Lung (tissue), 12 donors: ENCODE results near the gene SLC8B1. TPM values are rescaled to one million over a fixed set of nuclear protein-coding genes. Genes with fewer than 3 reads are reported as not detected.

Source experiments
- ATAC-seq: fragments of 200-7000 bp; cut with Tn5 transposase; one replicate; pipeline ENCODE4 v1.9.1; 2020; ENCODE audit warnings: moderate number of reproducible peaks; ENCODE audit not compliant: insufficient read depth, low FRiP score
- DNase-seq, 3 donors: peaks; one replicate each; pipeline ENCODE4 v3.0.0-alpha.2; 2013 to 2017
- H3K27ac ChIP-seq, 2 donors: one replicate each; pipeline ENCODE4 v1.5.1; 2013; ENCODE audit warnings: mild to moderate bottlenecking in 2 of 2, moderate library complexity in 2 of 2, control low read depth in 1 of 2, inconsistent platforms in 1 of 2, low read depth in 1 of 2, low read length in 1 of 2
- H3K27me3 ChIP-seq, 3 donors: one replicate each; pipeline ENCODE4 v1.5.1; 2013; ENCODE audit warnings: low read length in 2 of 3; ENCODE audit not compliant: control insufficient read depth in 3 of 3, insufficient read depth in 3 of 3
- H3K36me3 ChIP-seq, 4 donors: one replicate each; pipeline ENCODE4 v1.5.1; 2013; ENCODE audit warnings: low read length in 4 of 4, mild to moderate bottlenecking in 1 of 4, moderate library complexity in 1 of 4; ENCODE audit not compliant: control insufficient read depth in 4 of 4, insufficient read depth in 4 of 4
- H3K4me1 ChIP-seq, 5 donors: one replicate each; pipeline ENCODE4 v1.5.1; 2013; ENCODE audit warnings: low read length in 5 of 5, mild to moderate bottlenecking in 2 of 5, moderate library complexity in 1 of 5; ENCODE audit not compliant: control insufficient read depth in 5 of 5, insufficient read depth in 5 of 5
- H3K4me3 ChIP-seq: one replicate; pipeline ENCODE4 v1.5.1; 2013; ENCODE audit warnings: mild to moderate bottlenecking, control low read depth, moderate library complexity
- H3K9ac ChIP-seq, 2 donors: one replicate each; pipeline ENCODE4 v1.5.1; 2013; ENCODE audit warnings: low read length in 2 of 2, control low read depth in 1 of 2; ENCODE audit not compliant: insufficient read depth in 1 of 2
- H3K9me3 ChIP-seq, 4 donors: one replicate each; pipeline ENCODE4 v1.5.1; 2013; ENCODE audit warnings: low read length in 3 of 4, mild to moderate bottlenecking in 1 of 4, moderate library complexity in 1 of 4; ENCODE audit not compliant: control insufficient read depth in 4 of 4, insufficient read depth in 3 of 4
- WGBS, 2 donors: extraction: QIAGEN DNeasy Blood & Tissue Kit; methylation state at CpG; one replicate each; pipeline ENCODE4 v1.1.7; 2013; 5-methylcytosine and 5-hydroxymethylcytosine counted together
- polyA plus RNA-seq, 2 donors: library from polyadenylated mRNA; stranded (reverse); fragments of 200-250 nt; gene quantifications; one replicate each; pipeline ENCODE4 v1.2.1, GENCODE V29; 2013
- total RNA-seq, 2 donors: library from RNA; depleted of rRNA in 1 of 2; stranded (reverse); fragments of >200 nt in 1 of 2; gene quantifications; one replicate each; pipeline ENCODE4 v1.2.1, GENCODE V29; 2014 to 2021
- TF ChIP-seq, protein P1 (sequence below): IDR thresholded peaks from 2 replicates; pipeline ENCODE4 v1.5.1; 2012; ENCODE audit warnings: mild to moderate bottlenecking; ENCODE audit errors: control extremely low read depth, extremely low read depth
- donor health status: control.
- donor health status: control.
- donor health status: Bipolar disorder and iron deficiency.
- donor health status: healthy.
- donor health status: DM: yes; HTN: yes; CAD: no.

The SLC8B1 gene
- total and polyA plus RNA-seq, 4 donors = 21.8 to 44.8 (median 32.1) TPM

DNA sequence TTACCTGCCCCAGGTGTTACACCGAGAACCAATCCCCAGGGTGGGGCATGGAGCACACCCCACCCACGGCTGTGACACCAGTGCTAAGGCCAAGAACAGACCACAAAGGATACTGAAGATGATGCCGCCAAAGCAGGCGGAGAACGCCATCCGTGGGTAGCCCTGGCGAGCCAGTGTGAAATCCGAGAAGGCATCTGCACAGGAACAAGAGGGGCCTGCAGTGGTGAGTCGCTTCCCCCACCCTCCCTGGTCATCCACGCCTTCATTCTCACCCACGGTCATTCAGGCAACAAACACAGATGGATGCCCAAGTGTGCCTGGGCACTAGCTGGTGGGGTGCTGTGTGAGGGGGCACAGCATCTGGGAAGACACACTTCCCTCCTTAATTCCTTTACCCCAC, 28.5 kb downstream of the SLC8B1 start:
- Histone ChIP-seq H3K4me3 (no peak overlapping the region), H3K9me3 (no peaks in the 10 kb centered on the region), H3K9ac (no peak overlapping the region), H3K27ac (no peak overlapping the region), H3K36me3 (peaks cover 2 to 46% (median 12%) of the 10 kb centered on the region in 4 donors), H3K4me1 (no peaks in the 10 kb centered on the region), H3K27me3 (no peaks in the 10 kb centered on the region)
- ATAC-seq (no peak), DNase-seq (no peak)
- WGBS, 2 donors = 93 to 94% methylated on average over 11 of the region's 11 CpGs
- TF ChIP-seq, protein P1, sequence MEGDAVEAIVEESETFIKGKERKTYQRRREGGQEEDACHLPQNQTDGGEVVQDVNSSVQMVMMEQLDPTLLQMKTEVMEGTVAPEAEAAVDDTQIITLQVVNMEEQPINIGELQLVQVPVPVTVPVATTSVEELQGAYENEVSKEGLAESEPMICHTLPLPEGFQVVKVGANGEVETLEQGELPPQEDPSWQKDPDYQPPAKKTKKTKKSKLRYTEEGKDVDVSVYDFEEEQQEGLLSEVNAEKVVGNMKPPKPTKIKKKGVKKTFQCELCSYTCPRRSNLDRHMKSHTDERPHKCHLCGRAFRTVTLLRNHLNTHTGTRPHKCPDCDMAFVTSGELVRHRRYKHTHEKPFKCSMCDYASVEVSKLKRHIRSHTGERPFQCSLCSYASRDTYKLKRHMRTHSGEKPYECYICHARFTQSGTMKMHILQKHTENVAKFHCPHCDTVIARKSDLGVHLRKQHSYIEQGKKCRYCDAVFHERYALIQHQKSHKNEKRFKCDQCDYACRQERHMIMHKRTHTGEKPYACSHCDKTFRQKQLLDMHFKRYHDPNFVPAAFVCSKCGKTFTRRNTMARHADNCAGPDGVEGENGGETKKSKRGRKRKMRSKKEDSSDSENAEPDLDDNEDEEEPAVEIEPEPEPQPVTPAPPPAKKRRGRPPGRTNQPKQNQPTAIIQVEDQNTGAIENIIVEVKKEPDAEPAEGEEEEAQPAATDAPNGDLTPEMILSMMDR = no peak

DNA sequence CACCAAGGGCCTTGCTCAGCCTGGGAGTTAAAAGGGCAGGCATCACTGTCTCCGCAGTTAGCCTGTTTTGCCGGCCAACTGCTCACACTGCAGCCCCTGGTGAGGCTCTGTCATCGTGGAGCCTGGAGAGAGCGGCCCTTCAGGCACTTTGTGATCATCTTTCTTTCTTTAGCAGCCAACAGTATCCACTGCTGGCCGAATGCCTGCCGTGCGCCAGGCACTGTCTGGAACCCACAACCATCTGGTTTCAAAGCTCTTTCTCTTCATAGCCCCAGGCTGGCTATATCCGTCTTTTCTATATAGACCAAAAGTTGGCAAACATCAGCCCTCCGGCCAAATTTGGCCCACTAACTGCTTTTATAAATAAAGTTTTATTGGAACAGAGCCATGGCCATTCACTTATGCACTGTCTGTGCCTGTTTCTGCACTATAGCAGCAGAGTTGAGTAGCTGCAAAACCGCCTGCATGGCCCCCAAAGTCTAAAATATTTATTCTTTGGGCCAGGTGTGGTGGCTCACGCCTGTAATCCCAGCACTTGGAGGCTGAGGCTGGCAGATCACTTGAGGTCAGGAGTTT, 29.5 kb downstream of the SLC8B1 start:
- TF ChIP-seq, protein P1 = no peak
- no peak overlapping the region for H3K4me3 ChIP-seq
- DNase-seq (no peak), ATAC-seq (no peak)
- H3K4me1 ChIP-seq = no peaks in the 10 kb centered on the region
- H3K9ac ChIP-seq = no peak overlapping the region
- no peak overlapping the region for H3K27ac ChIP-seq
- peaks cover 2 to 44% (median 8%) of the 10 kb centered on the region in 4 donors for H3K36me3 ChIP-seq
- 95 to 97% methylated on average over 11 of the region's 11 CpGs for WGBS, 2 donors
- no peaks in the 10 kb centered on the region for H3K9me3 ChIP-seq
- H3K27me3 ChIP-seq = no peaks in the 10 kb centered on the region

DNA sequence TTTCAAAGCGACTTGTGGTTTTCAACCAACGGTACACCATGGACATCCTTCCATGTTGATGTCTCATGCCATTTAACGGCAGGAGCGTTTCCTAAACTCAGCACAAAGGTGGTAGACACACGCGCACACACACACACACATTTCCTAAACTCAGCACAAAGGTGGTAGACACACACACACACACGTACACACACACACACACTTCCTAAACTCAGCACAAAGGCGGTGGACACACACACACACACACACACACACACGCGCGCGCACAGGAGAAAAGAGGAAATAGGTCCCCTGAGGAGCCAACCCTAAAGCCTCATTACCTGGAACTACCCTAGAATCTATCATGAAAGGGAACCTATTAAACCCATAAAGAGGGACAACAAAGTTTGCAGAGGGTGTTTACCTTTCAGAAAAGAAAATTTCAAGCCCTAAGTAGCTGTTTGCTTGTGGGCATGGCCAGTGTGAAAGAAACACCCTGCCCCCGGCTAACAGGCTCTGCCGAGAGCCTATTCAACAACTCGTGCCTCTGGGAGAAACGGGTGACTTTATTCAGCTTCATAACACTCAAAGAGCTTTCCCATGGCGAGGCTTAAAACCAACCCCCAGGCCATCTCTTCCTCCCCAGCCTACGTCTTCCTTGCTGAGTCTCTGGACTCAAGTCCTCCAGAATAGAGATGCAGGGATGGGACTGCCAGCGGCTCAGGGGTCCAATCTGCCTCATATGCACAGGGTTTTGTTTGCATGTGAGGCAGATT, 31.8 kb downstream of the SLC8B1 start:
- ATAC-seq (no peak), DNase-seq (peak in 2 of 3 donors; percentile 13 to 24)
- Histone ChIP-seq H3K36me3 (peaks cover 2 to 37% (median 7%) of the 10 kb centered on the region in 4 donors), H3K4me3 (no peak overlapping the region), H3K4me1 (peaks cover 0 to 12% (median 9%) of the 10 kb centered on the region in 5 donors), H3K9ac (no peak overlapping the region), H3K27ac (no peak overlapping the region), H3K9me3 (no peaks in the 10 kb centered on the region), H3K27me3 (no peaks in the 10 kb centered on the region)
- WGBS, 2 donors = 31 to 60% methylated on average over 19 of the region's 19 CpGs
- TF ChIP-seq, protein P1 = no peak
